ES-I3 (cell line): ENCODE data around the gene SLC5A12.
"Not testable (repeated sequence)": the region's sequence is repeated elsewhere in the genome, so short reads cannot be mapped to it uniquely, and the experiment has no call there.

Experiments
- H3K36me3 ChIP-seq: 2 replicates; pipeline ENCODE4 v1.6.1; 2013; ENCODE audit warnings: mild to moderate bottlenecking, low read length, control low read depth, moderate library complexity; ENCODE audit not compliant: insufficient read depth
- H3K4me1 ChIP-seq: 2 replicates; pipeline ENCODE4 v1.6.1; 2013; ENCODE audit warnings: mild to moderate bottlenecking, control low read depth, low read length; ENCODE audit not compliant: insufficient read depth
- H3K9ac ChIP-seq: 2 replicates; pipeline ENCODE4 v1.6.1; 2013; ENCODE audit warnings: low read depth, mild to moderate bottlenecking, low read length, moderate library complexity
- H3K9me3 ChIP-seq: 2 replicates; pipeline ENCODE4 v1.6.1; 2013; ENCODE audit warnings: mild to moderate bottlenecking, low read length, moderate library complexity; ENCODE audit not compliant: control insufficient read depth, insufficient read depth

Gene SLC5A12

GRCh38 chr11:26655287-26655686 is 66.6 kb downstream of the SLC5A12 start:
- H3K4me1 ChIP-seq: no peaks in the 10 kb centered on the region
- H3K9ac ChIP-seq: no peak overlapping the region
- H3K36me3 ChIP-seq: no peaks in the 10 kb centered on the region
- no peaks in the 10 kb centered on the region for H3K9me3 ChIP-seq

DNA sequence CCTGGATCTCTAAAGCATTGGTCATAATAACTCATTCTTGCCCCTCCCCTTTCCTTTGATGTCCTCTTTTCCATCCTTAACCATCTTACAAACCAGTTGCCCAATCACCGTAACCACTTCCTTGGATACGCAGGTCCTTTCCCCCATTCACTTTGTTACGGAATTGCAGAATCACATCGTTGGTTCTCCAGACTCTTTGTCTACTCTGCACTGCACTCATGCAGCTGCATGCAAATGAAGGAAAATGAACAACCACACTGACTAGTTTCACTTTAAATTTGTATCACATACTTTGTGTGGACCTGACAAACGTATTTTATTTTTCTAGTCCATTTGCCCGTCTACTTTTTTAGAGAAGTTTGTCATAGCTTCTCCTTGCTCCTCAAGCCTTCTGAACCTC is 69.9 kb downstream of the SLC5A12 start:
- H3K9ac ChIP-seq: no peak overlapping the region

GRCh38 chr11:26649884-26650283 is 72.0 kb downstream of the SLC5A12 start:
- Histone ChIP-seq H3K9me3 (no peaks in the 10 kb centered on the region), H3K4me1 (no peaks in the 10 kb centered on the region), H3K9ac (no peak overlapping the region), H3K36me3 (no peaks in the 10 kb centered on the region)

More for the DNA sequence above, 69.9 kb downstream of the SLC5A12 start:
- no peaks in the 10 kb centered on the region for H3K36me3 ChIP-seq
- no peaks in the 10 kb centered on the region for H3K4me1 ChIP-seq
- H3K9me3 ChIP-seq: no peaks in the 10 kb centered on the region

- H3K4me1 ChIP-seq, H3K36me3 ChIP-seq, H3K9me3 ChIP-seq, H3K9ac ChIP-seq: not testable (repeated sequence)
These were observed 78.5 kb downstream of the SLC5A12 start for GRCh38 chr11:26643314-26643713.

DNA sequence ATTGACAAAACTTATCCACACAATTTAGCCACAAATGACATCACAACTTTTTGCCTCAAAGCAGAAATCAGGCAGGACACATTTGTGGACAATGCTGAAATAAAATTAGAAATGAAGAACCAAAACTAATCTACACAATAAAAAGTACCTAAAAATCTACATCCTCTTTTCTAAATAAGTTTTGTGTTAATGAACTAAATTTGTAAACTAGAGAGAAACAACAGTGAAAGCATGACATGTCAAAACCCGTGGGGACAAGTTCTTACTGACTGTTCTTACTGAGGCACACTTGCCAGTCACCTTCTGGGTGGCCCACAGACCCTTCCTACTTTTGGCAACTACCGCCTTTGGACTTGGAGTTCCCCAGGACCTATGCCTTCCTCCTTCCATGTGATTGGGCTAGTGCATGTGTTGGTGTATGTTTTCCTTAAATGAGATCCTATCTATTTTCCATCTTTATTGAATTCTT is 89.1 kb downstream of the SLC5A12 start:
- Histone ChIP-seq H3K36me3 (no peaks in the 10 kb centered on the region), H3K4me1 (no peaks in the 10 kb centered on the region), H3K9me3 (no peaks in the 10 kb centered on the region), H3K9ac (no peak overlapping the region)

- Histone ChIP-seq H3K4me1 (no peaks in the 10 kb centered on the region), H3K9me3 (no peaks in the 10 kb centered on the region), H3K9ac (no peak overlapping the region), H3K36me3 (no peaks in the 10 kb centered on the region)
These were observed 95.5 kb downstream of the SLC5A12 start for GRCh38 chr11:26626346-26626745.

- Histone ChIP-seq H3K36me3 (no peaks in the 10 kb centered on the region), H3K9me3 (no peaks in the 10 kb centered on the region), H3K4me1 (peaks cover 7% of the 10 kb centered on the region), H3K9ac (no peak overlapping the region)
These were observed 98.7 kb downstream of the SLC5A12 start for GRCh38 chr11:26623076-26623659.

- Histone ChIP-seq H3K36me3 (no peaks in the 10 kb centered on the region), H3K9me3 (no peaks in the 10 kb centered on the region), H3K4me1 (peaks cover 8% of the 10 kb centered on the region), H3K9ac (no peak overlapping the region)
These were observed 99.7 kb downstream of the SLC5A12 start for GRCh38 chr11:26622181-26622580.

GRCh38 chr11:26621132-26621531 is 100.7 kb downstream of the SLC5A12 start:
- Histone ChIP-seq H3K9ac (no peak overlapping the region), H3K4me1 (peaks cover 8% of the 10 kb centered on the region), H3K9me3 (no peaks in the 10 kb centered on the region), H3K36me3 (no peaks in the 10 kb centered on the region)

- Histone ChIP-seq H3K9me3 (no peaks in the 10 kb centered on the region), H3K36me3 (no peaks in the 10 kb centered on the region), H3K4me1 (peaks cover 8% of the 10 kb centered on the region), H3K9ac (no peak overlapping the region)
These were observed 101.4 kb downstream of the SLC5A12 start for GRCh38 chr11:26620282-26621045.

GRCh38 chr11:26618441-26618840 is 103.4 kb downstream of the SLC5A12 start:
- H3K9me3 ChIP-seq: no peaks in the 10 kb centered on the region
- H3K4me1 ChIP-seq: peaks cover 8% of the 10 kb centered on the region
- no peaks in the 10 kb centered on the region for H3K36me3 ChIP-seq
- no peak overlapping the region for H3K9ac ChIP-seq
